Choroid plexus epithelial cell (primary cell): ENCODE results near the gene ADGRE3.
"Not testable (repeated sequence)": the region's sequence is repeated elsewhere in the genome, so short reads cannot be mapped to it uniquely, and the experiment has no call there.

Source experiments
- DNase-seq: peaks from one replicate; pipeline ENCODE4 v3.0.0-alpha.2; 2010; ENCODE audit warnings: low read depth
- H3K4me3 ChIP-seq: 2 replicates; pipeline ENCODE4 v1.5.1; 2011; ENCODE audit warnings: low read depth, mild to moderate bottlenecking, control low read depth, low read length, moderate library complexity
- CTCF ChIP-seq: conservative IDR thresholded peaks from 2 replicates; pipeline ENCODE4 v1.5.1; 2011; ENCODE audit warnings: low read depth, mild to moderate bottlenecking, control low read depth, inconsistent platforms, low read length, moderate library complexity

The ADGRE3 gene

GRCh38 chr19:14619404-14619803, 55.2 kb downstream of the ADGRE3 start:
- no peak for TF ChIP-seq CTCF
- no peak overlapping the region for H3K4me3 ChIP-seq
- no peak for DNase-seq

- no peak for DNase-seq
- H3K4me3 ChIP-seq, result no peak overlapping the region
These were observed 58.2 kb downstream of the ADGRE3 start for GRCh38 chr19:14616407-14616806.

GRCh38 chr19:14615623-14616022, 59.0 kb downstream of the ADGRE3 start:
- H3K4me3 ChIP-seq, result no peak overlapping the region
- DNase-seq, result no peak
- no peak for TF ChIP-seq CTCF

More at GRCh38 chr19:14616407-14616806, 58.2 kb downstream of the ADGRE3 start:
- no peak for TF ChIP-seq CTCF

GRCh38 chr19:14614099-14614412, 60.6 kb downstream of the ADGRE3 start:
- no peak for DNase-seq
- H3K4me3 ChIP-seq, result no peak overlapping the region
- TF ChIP-seq CTCF, result no peak

- not testable (repeated sequence) for DNase-seq, H3K4me3 ChIP-seq
These were observed 61.1 kb downstream of the ADGRE3 start for GRCh38 chr19:14613399-14614098.

GRCh38 chr19:14612657-14613056, 62.0 kb downstream of the ADGRE3 start:
- no peak for DNase-seq
- no peak overlapping the region for H3K4me3 ChIP-seq
- TF ChIP-seq CTCF, result no peak

GRCh38 chr19:14612242-14612641, 62.4 kb downstream of the ADGRE3 start:
- not testable (repeated sequence) for DNase-seq, H3K4me3 ChIP-seq

- TF ChIP-seq CTCF, result no peak
- no peak overlapping the region for H3K4me3 ChIP-seq
- no peak for DNase-seq
These were observed 63.6 kb downstream of the ADGRE3 start for GRCh38 chr19:14611051-14611450.
